H1 (cell line): Measurements from ENCODE around the gene BAZ2B. TPM values are rescaled to one million over a fixed set of nuclear protein-coding genes. Genes with fewer than 3 reads are reported as not detected.

Experiments
- CBX8 ChIP-seq: fragments of 300-800, 300-1000 bp; sonication (generic); IDR thresholded peaks from 2 replicates; pipeline ENCODE4 v1.7.1; 2016; ENCODE audit warnings: low read depth, low read length, borderline replicate concordance
- polyA plus RNA-seq, 7 experiments: library from polyadenylated mRNA; depleted of rRNA in 3 of 7; stranded (reverse) in 5 of 7; unstranded in 2 of 7; fragments of >200 nt in 5 of 7; fragments of 200-250 nt in 2 of 7; gene quantifications; 1 replicate in 5 of 7; 2 replicates in 1 of 7; 4 replicates in 1 of 7; pipeline versions ENCODE4 v1.2.1 to v1.2.3, GENCODE V29; 2011 to 2013; ENCODE audit warnings: missing spikeins in 2 of 7, mixed read lengths in 2 of 7
- total RNA-seq: library from RNA; stranded (reverse); fragmentation: NEBNext Ultra II Directional; extraction: Animal tissue kit (Norgen Biotek cat#: 25700); gene quantifications from 2 replicates; pipeline ENCODE4 v1.2.1, GENCODE V29; 2021

The BAZ2B gene
- total and polyA plus RNA-seq, 2 of the 8 experiments (the other 6 are each of a cell fraction or from before 2014, with no cell fraction given), result 15.2 to 46.3 TPM

DNA sequence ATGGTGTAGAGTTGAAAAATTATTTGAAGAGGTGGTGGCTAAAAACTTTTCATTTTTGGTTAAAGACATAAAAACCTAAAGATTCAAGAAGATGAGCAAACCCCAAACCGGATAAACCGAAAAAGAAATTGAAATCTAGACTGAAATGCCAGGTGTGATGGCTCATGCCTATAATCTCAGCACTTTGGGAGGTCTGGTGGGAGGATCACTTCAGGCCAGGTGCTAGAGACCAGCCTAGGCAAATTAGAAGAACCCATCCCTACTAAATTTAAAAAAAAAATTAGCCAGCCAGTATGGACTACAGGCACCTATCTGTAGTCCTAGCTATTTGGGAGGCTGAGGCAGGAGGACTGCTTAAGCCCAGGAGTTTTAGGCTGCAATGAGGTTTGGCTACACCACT is 126.9 kb downstream of the BAZ2B start (continued):
- no peak for TF ChIP-seq CBX8
- TF ChIP-seq, all 59 proteins: peak for 0
